GM12872 (cell line): Measurements from ENCODE around the gene CDH4.

Experiments used
- CTCF ChIP-seq: IDR thresholded peaks from 3 replicates; pipeline ENCODE4 v1.5.1; 2011; ENCODE audit warnings: low read depth, mild to moderate bottlenecking, low read length, moderate library complexity; ENCODE audit not compliant: insufficient read depth

Gene CDH4

GRCh38 chr20:61570646-61571195 is 318.7 kb downstream of the CDH4 start:
- TF ChIP-seq CTCF, result no peak

- no peak for TF ChIP-seq CTCF
These were observed 319.2 kb downstream of the CDH4 start for GRCh38 chr20:61571221-61571620.

- TF ChIP-seq CTCF, result no peak
These were observed 320.1 kb downstream of the CDH4 start for GRCh38 chr20:61571916-61572711.

- TF ChIP-seq CTCF, result no peak
These were observed 320.7 kb downstream of the CDH4 start for GRCh38 chr20:61572789-61573188.

- no peak for TF ChIP-seq CTCF
These were observed 321.6 kb downstream of the CDH4 start for GRCh38 chr20:61573415-61574305.

- no peak for TF ChIP-seq CTCF
These were observed 323.3 kb downstream of the CDH4 start for GRCh38 chr20:61575151-61575937.
